ENCODE measurements around the gene OSBP2.

Gene OSBP2

DNA sequence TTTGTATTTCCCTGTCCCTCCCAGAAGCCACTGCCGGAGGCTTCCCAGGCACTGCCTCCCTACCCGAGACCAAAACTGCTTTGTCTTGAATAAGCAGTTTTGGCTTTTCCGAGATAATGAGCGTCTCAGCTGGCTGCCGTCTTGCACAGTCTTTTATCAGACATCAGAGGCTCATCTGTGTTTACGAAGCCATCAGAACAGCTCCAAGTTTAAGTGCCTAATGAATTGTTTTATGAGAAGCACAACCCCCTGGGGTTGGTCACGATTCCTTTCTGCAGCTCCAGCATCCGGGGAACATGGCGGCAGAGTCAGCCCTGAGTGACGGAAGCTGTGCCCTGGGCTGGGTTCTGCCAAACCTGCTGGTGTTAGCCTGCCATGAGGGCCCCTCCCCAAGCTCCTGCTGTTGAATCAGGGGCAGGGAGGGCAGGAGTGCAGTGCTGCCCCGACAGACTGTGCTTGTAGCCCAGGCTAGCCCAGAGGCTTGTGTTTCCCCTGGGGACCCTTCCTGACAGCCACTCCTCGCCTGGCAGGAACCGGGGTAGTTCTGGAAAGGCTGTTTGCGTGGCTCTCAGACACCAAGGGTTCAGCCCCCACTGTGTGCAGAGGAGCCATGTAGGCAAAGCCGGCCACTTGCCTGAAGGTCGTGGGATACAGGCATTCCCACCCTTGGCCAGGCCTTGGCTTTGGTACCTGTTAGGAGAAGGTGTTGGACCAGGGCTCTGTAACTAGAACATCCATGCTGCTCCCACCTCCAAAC, 177.8 kb downstream of the OSBP2 start:
- DNase-seq = no peak

DNA sequence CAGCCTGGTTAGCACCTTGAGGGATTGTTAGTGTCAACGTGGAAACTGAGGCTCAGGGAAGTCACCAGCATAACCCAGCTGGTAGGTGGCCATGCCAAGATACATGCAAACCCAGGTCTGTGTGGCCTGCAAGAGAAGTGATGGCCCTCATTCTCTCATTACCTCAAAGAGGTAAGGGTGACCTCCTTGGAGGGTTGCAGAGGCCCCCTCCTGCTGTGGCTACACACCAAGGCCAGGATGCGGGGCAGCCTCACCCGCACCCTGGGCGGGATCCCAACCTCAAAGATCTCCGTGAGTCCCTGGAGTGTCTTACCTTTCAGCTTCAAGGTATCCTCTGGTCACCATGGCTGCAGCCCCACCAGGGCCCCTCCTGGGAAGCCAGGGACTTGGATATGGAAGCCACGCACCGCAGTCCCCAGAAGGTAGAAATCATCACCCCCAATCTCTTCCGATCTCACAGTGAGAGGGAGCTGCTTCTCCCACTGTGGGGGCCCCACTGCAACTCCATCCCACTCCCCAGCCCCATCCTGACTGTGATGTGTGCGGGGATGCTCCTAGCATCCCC, 178.5 kb downstream of the OSBP2 start:
- DNase-seq = no peak

DNA sequence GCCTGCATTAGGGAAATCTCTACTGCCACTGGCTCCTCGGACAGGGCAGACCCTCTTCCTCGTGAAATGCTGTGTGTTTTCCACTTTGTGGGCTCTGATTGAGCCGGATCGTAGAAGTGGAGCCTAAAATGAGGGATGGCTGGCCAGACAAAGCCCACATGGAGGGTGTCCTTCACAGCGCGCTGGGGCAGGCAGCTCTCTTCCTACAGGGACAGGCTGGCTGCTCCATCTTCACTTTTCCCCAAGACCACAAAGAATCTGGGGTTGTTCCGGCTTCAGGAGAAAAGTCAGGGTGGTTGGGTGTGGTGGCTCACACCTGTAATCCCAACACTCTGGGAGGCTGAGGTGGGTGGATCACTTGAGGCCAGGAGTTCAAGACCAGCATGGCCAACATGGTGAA, 179.0 kb downstream of the OSBP2 start:
- DNase-seq = no peak

DNA sequence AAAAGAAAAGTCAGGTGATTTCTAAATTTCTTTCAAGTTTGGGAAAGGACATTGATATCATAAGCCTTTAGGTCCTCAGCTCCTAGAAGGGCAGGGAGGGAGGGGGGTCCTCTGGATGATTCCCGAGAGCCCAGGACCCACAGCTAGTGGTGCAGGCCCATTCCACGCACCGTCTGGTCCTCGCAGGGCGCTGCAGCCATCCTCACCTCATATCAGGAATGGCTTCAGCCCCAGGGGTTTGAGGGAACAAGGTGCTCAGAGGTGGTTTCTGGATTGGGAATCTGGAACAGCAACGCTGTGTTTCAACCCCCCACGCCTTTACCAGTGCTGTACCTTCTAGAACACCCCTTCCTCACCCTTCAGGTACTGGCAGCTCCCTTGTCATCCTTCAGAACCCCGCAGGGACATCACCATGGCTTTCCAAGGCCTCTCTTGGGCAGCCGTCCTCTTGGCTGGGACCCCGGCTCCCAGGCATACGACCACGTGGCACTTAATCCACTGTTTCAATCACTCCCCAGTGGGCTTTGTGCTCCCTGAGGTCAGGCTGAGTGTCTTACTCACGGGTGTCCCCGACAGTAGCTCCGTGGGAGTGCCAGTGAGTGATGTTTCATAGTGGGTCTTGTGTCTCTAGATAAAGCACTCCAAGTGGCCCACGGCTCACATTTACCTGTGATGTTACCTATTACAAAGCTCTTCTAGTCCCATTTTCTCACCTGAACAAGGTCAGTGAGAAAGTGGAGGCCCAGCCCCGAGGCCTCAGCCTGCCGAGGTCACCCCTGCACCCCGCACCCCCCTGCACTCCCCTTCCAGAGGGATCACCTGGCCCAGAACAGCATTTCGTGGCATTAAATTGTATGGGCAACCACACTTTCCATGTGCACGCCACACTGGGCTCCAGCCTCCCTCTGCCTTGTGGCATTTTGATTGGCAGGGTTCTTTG, 180.0 kb downstream of the OSBP2 start:
- no peak for DNase-seq

DNA sequence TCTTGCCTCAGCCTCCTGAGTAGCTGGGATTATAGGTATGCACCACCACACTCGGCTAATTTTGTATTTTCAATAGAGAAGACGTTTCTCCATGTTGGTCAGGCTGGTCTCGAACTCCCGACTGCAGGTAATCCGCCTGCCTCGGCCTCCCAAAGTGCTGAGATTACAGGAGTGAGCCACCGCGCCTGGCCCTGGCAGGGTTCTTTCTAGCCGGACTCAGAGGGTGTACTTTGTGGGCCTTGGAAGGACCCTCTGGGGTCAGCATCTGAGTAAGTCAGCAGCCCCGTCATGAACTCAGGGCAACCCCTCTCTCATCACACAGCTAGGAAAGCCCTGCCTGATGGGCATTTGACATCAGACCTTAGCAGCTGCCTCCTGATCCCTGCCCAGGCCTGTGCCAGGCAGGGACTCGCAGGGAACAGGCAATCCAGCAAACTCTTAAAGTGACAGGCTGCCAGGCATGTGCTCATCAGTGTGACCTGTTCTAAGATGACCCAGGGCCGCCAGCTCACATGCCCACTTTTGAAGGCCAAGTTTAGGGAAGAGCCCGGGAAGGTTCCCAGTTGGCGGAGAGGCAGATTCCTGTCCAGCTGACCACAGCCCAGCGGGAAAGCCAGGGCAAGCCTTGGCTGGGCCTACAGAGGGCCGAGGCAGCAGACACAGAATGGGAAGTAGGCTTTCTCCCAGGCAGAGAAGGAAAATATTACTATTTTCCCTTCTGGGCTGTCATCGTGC, 181.0 kb downstream of the OSBP2 start:
- no peak for DNase-seq

DNA sequence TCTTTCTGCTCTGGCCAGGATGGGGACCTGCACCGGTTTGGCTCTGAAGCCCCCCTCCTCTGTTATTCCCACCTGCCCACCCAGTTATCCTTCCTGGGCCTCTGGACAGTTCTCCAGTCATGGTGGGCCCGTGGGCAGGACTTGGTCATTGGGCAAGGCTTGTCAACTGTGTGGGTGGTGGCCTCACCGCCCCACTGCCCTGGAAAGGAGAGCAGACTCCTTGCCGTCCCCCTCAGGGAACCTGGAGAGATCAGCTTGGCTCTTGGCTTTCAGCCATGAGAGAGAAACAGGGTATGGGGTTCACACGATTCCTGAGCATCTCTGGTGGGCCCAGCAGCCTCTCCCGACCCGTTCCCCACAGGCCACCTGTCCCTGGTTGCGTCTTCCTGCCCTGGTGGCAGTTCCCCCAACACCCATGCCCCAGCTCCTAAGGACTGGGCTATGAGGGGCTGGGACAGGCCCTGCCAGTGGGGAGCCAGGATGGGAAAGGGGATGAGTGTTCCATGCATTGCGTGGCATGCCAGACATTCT, 181.6 kb downstream of the OSBP2 start:
- no peak for DNase-seq

DNA sequence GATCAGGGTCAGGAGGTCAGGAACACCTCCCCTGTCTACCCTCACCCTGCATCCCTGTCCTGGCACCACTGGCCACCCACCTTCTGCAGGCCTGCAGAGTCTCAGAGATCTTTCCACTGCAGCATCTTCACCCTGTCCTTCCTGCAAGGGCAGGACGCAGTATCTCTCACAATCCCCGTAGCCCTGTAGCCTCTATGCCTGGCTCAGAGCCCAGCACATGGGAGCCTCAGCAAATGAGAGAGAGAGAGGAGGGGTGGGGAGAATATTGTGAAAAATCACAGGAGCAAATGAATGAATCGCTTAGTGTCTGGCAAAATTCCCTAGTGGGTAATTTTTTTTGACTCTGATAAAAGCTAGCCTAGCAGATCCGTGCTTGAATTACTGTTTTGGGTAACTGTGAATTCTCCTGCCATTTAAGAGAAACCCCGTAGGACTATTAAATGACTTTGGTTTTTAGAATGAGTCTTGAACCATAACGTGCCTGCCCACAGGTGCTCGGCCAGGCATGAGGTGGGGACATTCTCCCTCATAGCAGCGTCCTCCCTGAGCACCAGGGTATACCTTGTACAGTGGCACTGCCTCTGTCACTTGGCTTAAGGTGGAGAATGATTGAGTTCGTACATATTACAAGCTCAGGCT, 182.4 kb downstream of the OSBP2 start:
- DNase-seq = no peak

DNA sequence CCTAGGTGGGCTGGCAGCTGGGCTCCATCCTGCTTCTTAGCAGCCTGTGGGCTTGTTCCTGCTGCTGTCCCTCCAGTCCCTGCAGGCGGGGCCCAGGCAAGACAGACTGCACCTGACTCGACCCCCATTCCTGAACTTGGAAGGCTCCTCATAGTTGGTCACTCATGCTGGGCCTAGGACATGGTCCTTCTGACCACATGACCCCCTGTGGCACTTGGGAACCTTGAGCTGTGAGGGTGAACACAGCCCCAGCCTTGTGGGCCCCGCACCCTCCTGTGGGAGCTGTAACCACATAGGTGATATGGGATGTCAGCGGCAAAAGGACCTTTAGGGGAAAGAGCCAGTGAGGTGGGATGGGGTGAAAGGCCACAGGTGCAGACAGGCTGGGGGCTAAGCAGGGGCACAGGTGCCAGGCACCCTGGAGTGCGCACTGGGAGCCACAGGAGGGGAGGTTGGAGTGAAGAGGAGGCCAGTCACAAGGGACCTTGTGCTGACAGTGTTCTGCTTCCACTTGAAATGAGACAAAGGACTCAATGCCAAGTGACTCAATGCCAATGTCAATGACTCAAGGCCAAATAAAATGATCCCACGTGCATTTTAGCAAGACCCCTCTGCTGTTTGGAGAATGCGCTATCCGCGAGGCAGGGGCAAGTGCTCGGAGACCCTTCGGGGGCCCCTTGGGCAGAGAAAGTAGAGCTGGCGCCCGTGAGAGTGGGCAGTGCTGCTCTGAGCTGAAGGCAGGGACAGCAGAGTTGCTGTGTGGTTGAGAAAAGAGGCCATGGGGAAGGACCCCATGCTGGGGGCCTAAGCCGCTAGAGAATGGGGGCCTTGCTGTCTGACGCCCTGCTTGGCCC, 183.2 kb downstream of the OSBP2 start:
- DNase-seq = no peak

DNA sequence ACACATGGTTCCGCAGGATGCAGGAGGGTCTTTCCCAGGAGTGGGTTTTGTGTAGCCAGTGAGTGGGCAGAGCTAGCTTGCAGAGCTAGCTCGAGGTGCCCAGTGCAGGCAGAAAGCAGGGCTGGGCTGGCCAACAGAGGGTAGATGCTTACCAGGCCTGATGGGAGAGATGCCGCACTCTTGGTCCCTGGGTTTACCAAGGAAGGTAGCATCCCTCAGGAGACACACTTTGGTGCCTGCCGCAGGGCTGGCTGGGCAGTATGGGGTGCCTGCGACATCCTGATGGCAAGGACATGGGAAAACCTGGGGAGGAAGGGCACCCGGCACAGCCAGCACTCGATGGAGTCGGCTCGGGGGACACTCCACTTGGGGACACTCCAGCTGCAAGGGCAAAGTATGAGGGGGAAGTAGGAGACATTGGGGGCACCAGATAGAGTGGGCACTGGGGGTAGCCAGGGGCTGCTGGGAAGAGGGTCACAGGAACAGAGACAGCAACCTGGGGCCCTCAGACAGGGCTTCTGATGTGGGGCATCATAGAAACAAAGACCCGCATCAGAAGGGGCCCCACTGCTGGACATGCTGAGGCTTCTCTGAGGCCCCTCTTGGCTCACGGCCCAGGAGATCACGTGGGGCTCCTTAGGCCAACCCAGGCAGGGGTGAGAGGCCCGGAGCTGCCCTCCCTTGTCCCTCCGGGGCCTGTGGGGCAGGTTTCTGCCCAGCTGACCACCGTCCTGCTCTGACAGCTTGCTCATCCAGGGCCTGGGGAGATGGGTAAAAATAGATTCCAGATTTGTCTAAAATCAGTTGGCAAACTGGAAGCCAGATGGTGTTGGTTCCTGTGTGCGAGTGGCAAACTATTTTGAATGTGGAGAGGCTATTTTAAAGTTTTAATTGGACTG, 184.1 kb downstream of the OSBP2 start:
- no peak for DNase-seq

DNA sequence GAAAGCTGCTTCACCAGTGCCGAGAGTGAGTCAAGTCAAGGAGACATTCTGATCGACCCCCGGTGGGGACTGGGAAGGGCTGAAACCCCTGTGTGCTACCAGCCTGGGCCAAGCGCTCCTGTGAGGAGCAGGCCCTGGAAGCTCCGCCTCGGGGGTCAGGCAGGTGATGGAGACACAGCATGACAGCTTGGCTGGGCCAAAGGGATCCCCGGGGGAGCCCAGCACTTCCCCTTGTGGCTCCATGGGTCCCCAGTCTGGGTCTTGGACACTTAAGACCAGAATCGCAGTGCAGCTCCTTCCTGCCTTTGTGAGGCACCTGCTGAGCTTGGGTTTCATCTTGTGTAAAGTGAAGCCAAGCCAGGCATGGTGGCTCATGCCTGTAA, 184.7 kb downstream of the OSBP2 start:
- no peak for DNase-seq

DNA sequence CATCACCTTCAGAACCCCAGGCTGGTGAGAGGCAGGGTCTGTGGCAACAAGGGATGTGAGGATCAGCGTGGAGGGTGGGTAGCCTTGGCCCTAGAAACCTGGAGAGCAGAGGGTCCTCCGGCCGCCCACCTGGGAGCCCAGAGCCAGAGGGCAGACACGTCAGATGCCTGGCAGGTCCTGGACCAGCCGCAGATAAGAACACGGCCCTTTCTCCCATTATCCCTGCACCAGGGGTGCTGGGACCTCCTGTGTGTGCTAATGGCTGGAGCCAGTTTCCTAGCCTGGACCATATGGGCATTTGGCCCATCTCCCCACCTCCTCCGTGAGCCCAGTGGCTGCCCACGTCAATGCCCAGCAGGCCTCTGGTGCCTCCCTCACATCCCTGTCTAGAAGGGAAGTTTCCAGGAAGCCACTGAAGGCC, 185.5 kb downstream of the OSBP2 start:
- DNase-seq = no peak

DNA sequence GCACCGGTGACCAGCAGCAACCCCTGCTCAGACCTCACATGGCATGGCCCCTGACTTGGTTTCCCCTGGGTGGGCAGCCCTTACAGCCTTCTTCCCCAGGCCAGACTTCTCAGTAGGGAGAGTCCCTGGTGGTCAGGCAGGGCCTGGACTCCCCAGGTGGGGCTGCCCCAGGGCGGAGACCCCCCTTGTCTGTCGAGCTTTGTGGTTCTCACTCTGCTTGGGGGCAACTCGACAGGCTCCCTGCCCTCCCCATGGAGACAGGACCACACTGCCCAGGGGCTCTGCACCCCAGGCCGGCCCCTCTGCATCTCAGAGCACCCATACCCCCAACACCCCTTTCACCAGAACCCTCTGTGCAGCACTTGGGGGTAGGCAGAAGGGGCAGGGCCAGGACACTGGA, 186.2 kb downstream of the OSBP2 start:
- DNase-seq = no peak

DNA sequence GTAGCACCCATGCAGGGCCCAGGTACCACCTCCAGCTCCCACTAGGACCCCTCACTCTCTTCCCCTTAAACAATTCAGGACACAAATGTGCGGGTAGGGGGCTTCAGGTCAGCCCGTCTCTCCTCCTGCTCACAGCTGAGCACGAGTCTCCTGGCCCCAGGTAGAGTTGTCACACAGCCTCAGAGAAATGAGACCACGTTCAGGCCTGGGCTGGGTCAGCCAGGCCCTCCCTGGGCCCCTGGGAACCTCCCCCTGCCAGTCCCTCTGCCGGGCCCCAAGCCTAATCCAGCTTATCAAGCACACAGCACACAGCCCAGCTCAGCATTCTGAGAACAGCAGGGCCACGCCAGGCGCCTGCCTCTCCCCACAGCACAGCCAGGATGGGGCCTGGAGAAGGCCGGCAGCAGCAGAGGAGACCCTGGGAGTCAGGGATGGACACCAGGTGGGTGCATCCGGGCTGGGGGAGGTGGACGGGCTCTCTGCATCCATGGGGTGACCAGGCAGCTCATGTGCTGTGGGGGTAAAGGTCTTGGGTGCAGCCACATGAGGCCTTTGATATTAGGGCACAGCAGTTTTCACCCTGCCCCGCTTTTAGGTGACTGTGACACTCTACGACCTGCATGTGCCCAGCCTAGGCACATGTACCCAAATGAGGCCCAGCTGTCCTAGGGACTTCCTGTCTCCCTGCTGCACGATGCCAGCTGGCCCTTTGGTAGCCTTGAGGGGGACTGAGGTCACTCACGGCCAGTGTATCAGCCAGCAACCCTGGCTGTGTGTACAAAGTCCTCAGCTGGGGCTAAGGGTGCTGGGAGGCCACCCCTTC, 186.9 kb downstream of the OSBP2 start:
- no peak for DNase-seq

DNA sequence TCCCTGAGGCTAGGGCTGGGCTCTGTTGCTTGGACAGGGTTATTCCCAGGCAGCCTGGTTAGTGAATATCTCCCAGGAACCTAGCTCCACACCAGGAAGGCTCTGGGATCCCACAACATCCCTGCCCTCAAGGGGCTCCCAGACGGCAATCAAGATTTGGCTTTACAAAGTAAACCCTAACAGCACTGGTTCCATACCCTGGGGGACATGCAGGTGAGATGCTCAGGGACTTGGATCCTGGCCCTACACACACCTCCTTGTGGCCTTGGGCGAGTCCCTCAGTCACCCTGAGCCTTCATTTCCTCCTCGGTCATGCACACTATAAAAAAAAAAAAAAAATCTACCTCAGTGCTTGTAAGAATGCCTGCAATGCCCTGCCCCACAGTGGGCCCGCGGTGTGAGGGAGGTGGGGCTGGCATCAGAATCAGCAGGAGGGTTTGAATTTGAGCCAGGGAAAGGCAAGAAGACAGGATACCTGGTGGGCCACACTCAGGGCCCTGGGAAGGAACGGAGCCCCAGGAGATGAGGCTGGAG, 187.6 kb downstream of the OSBP2 start:
- DNase-seq = no peak

DNA sequence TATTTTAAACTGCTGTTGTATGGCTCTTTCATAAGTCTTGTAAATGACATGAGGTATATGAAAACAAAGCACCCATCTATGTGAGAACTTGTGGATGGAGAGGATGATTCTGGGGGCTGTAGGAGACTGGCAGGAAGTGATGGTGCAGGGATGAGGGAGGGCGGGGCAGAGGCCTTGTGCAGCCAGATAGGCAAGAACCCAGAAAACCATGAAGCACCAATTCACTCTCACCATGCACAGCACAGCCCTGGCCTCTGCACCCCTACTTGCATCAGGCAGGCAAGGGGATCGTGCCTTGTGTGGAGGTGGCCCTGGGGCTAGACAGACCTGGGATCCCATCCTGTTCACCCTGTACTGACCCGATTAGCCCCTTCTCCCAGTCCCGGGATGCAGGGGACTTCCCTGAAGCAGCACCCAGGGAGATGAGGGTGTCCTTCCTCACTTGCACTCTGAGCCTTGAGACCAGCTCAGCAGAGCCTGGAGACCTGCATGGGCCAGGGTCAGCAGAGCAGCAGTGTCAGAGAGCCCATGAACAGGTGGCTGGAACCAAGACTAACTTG, 188.4 kb downstream of the OSBP2 start:
- DNase-seq = no peak

DNA sequence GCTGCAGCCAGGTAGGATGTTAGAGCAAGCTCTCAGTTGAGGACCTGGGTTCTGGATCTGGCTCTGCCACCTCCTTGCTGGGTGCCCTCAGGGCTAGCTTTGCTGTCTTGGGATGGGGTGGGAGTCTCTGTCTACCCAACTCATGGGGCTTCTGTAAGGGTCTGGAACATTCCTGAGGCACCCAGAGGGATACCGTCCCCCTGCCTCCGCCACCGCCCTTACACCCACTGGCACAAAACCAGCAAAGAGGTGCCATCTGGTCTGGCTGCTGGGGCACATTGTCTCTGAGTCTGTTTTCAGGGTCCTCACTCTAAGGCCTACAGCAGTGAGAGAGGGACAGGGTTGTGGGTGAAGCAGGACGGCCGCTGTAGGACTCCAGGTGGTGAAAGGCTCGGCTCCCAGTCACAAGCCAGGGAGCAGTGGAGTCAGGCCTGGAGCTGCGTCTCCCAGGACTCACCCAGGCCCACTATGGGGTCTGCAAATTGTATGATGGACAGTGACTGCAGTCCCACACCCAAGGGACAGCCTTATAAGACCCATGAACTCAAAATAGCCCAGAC, 189.0 kb downstream of the OSBP2 start:
- DNase-seq = no peak

DNA sequence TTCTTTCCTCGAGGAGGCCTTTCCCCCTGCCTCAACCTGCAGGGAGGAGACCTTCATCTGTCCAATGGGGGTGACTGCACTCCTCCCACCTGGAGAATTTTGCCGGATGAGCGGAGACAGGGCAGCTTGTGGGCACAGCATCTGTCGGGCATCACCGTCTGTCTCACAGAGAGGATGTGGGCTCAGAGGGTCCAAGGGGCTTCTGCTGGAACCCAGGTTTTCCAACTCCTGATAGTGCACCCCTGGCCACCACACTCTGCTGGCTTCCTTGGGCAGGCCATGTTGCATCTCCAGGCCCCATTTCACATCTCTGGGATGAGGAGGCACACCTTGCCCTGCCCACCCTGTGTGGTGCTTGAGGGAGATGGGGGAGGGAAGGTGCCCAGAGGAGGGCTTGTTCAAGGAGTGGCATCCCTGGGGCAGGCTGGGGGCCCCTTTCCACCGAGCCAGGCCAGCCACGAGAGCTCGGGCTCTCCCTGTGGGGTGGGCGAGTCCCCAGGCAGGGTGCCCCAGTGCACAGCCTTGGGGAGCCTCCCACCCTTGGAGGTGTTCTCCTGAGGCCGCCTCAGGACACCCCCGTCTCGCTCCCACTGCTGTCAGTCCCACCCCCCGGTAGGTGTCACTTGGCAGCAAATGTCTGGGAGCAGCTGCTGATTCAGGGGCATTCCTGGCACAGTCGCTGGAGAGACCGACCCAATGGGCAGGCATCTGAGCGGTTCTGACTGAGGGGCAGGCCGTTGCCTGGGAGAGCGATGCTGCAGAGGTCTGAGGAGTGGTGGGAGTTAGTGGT, 189.7 kb downstream of the OSBP2 start:
- DNase-seq = no peak

DNA sequence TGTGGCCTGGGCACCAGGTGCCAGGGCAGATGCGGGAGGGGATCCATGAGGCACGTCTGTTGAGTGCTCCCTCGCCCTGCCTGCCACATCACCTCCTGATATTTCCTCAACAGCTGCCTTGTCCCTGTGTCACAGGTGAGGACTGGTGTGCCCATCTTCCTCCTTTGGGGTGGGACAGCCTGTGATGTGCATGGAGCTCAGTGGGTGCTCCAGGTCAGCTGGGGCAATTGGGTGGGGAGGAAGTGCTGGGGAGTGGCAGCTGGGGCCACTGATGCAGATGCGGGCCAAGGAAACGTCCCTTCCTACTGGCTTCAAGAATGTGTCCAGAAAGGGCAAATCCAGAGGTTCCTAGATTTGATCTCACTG, 190.3 kb downstream of the OSBP2 start:
- DNase-seq = no peak
